ENCODE data around the gene ANXA7.

- TF ChIP-seq, protein P1, sequence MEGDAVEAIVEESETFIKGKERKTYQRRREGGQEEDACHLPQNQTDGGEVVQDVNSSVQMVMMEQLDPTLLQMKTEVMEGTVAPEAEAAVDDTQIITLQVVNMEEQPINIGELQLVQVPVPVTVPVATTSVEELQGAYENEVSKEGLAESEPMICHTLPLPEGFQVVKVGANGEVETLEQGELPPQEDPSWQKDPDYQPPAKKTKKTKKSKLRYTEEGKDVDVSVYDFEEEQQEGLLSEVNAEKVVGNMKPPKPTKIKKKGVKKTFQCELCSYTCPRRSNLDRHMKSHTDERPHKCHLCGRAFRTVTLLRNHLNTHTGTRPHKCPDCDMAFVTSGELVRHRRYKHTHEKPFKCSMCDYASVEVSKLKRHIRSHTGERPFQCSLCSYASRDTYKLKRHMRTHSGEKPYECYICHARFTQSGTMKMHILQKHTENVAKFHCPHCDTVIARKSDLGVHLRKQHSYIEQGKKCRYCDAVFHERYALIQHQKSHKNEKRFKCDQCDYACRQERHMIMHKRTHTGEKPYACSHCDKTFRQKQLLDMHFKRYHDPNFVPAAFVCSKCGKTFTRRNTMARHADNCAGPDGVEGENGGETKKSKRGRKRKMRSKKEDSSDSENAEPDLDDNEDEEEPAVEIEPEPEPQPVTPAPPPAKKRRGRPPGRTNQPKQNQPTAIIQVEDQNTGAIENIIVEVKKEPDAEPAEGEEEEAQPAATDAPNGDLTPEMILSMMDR (conservative IDR thresholded peaks at IDR 0.05 in 1 of 2, IDR thresholded peaks at IDR 0.05 in 1 of 2; ENCODE audit: low read depth in 1 of 2, low read length in 2 of 2), result peak in 1 of 2 donors; percentile 21
- no peak for TF ChIP-seq EZH2 (IDR thresholded peaks at IDR 0.05; ENCODE audit: low read length, missing control alignments)
Measured at GRCh38 chr10:73398024-73398423, 15.8 kb downstream of the ANXA7 start.
